Measurements from ENCODE around the gene ASTN2.

The ASTN2 gene

DNA sequence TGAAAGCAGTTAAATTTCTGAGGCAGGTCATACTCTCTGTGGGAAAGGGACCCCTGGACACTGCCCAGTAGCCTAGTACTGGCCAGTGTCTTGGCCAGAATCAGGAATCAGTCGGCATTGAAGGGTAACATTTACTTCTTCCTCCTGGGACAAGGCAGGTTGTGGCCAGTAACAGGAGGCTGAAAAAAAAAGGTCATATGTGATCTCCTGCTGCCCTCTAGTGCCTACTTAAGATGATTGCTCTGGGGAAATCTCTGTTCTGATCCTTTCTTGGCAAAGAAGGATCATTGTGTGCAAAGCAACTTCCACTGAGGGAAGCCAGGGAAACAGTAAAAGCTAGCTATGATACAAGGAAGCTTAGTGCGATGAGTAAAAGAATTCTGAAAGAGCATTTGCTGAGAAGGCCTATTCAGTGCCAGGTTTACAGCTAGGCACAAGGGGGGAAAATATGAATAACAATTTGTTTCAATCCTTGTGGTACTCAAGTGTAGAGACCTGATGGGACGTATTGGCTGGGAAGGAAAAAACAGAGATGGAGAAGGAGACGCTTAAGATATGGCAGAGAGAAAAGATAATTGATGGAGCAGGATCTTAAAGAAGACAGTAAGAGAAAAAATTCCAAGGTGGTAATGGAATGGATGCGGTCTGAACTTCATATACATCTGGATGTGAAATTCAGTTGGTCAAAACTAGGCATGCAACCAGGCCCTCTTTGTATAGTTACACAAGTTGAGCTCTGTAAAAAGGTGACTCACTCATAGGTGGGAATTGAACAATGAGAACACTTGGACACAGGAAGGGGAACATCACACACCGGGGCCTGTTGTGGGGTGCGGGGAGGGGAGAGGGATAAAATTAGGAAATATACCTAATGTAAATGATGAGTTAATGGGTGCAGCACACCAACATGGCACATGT, 753.6 kb downstream of the ASTN2 start:
- peak; percentile 40 for DNase-seq (ENCODE audit: low spot score)

DNA sequence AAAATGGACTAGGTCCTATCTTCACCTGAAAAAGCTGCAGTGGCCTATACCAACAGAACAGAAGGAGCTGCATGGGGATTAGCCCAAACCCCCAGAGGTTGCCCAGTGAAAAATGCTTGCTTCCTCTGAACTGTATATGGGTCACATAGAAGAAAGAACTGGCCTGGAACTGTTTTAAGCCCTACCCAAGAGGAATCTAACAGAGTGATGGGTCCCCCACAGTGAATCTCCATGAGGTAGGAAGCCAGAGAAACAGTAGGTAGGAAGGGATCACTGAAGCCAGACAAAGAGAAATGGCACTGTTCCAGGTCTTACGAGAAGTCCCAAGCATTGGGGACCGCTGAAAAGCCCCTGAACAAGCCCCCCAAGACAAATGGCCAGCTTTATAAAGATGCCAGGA, 756.6 kb downstream of the ASTN2 start:
- DNase-seq (ENCODE audit: low spot score), result no peak

DNA sequence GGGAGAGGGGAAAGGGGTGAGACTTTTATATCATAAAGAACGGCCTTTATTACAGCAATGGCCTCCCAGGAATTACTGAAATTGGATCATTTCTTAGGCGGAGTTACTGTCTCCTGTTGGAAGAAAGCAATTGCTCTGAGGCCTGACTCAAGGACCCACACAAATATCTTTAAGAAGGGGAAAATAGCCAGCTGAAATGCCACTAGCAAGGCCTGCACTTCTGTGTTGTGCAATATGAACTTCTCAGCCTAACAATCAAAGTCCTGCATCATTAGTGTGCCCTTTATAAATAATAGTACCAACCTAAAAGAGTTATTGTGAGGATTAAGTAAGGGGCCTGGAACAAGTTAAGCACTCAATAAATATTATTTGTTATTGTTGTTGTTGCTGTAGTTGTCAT, 757.9 kb downstream of the ASTN2 start:
- no peak for DNase-seq (ENCODE audit: low spot score)

DNA sequence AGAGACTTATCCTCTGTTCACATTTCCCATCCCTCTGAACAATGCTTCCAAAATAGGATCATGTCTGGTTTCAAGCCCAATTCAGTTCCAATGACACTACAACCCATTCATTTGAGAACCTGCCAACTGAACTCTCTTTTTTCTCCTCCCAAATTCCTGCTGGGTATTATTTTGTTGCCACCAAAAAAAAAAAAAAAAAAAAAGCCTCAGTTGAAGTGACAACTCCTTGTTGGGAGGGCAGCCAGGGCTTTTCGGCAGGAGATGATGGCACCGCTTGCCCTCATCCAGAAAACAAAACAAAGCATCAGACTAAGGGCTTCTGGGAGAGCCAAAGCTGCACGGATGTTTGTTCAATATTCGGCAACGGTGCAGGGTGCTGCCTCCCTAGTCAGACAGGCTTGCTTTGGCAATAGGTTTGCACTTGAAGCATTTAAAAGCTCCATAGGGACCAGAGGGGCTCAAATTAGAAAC, 758.3 kb downstream of the ASTN2 start:
- DNase-seq (ENCODE audit: low spot score), result no peak

DNA sequence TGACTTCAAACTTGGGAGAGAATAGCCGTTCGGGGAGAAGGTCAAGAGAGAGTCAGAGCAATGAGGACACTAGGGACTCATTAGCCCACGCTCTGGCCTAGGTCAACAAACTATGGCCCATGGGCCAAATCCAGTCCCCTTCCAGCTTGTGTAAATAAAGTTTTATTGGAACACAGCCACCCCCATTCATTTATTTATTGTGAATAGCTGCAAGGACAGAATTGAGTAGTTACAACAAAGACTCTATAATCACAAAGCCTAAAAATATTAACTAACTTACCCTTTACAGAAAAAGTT, 760.9 kb downstream of the ASTN2 start:
- no peak for DNase-seq (ENCODE audit: low spot score)

DNA sequence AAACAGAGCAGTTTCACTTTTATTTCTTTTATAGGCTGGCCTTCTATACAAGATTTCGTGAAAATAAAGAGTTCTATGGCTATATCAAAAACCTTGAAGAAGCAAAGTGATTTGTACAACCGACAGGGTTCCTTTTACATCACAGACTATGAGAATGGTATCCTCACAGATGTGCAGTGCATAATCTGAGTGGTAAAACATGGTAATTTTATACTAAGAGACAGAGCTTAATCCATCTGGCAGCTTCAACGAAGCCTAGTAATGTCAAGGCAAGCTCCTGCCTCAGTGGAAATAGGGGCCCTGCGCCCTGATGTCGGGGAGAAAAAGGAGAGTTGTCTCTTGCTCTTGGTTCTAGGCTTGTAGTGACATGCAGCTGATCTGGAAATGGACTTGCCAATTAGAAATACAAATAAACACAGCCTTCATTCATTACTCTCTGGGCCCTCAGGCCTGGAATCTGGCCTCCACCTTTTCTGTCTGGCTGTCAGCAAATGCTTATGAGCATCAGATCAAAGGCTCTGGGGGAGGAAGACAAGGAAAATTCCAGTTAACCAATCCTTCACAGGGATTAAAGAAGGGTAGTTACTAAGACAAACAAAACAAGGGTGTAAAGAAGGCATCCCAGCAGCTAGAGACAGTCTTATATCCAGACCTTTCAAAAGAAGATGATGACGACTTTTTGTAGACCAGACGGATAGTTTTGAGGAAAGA, 761.4 kb downstream of the ASTN2 start:
- DNase-seq (ENCODE audit: low spot score), result no peak

DNA sequence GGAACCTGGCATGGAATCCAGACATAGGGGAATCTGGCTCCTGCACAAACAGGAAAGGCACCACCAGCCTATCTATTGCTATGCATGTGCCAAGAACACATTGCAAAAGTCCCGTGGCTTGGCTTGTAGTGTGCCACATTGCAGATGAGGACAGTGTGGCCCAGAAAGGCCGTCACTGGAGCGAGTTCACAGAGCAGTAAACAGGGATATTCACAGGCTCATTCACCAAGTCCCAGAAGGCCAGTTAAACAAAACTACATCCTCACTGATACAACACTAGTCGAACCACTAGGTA, 767.4 kb downstream of the ASTN2 start:
- DNase-seq (ENCODE audit: low spot score), result no peak

DNA sequence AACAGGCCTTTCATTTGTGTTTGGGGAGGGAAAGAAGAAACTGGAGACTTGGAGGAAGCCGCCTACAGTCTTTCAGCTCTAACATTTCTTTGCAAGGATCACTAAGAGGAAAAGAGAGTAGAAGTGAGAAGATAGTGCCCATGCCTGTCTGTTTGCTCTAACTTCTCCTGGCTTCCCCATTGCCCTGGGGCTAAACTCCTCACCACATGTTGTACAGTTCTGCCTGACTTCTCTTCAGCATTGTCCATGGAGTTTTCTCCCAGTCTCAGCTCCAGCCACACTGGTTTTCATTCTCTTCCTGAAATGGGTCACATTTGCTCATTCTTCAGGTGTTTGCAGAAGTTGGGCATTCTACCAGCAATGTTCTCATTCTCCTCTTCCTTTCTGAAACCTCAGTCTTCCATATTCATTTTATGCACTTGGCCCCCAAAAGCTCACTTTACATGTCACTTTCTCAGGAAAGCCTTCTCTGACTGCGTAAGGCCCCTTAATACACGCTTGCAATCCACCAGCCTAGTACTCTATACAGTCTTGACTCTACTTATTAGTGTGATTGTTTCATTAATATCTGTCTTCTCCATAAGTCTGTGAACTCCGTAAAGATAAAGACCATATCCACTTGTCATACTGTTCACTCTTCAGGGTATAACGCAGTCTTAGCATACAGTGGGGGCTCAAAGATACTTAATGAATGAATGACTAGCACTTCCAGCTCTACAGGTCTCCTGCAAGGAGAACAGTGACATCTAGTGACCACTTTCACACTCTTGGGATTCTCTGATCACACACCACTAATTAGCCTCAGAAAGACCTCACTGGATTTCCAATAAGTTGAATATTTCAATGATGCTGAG, 768.0 kb downstream of the ASTN2 start:
- DNase-seq (ENCODE audit: low spot score), result no peak

DNA sequence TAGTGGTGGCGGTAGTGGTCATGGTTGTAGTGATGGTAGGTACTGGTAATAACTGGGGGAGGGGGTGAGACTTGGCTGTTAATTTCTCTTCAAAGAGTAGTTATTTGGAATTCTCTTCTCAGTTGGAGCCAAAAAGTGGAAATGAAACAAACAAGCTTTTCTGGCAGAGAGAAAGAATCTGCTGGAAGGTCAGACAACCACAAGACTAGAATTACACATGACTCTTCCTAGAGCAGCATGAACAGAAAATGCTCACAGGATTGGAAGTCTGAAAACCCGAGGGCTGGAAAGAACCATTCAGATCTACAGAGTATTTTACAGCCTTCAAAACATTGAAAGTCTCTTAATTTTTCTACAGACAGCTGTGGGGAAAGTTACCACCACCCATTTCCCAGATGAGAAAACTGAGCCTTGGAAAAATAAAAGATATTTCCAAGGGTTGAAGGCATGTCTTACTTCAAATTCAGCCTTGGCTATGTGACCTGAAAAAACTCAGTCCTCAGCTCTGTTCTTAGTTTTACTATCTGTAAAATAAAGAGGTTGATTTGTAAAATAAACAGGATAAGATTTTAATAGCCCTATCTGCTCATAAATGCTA, 770.7 kb downstream of the ASTN2 start:
- no peak for DNase-seq (ENCODE audit: low spot score)

DNA sequence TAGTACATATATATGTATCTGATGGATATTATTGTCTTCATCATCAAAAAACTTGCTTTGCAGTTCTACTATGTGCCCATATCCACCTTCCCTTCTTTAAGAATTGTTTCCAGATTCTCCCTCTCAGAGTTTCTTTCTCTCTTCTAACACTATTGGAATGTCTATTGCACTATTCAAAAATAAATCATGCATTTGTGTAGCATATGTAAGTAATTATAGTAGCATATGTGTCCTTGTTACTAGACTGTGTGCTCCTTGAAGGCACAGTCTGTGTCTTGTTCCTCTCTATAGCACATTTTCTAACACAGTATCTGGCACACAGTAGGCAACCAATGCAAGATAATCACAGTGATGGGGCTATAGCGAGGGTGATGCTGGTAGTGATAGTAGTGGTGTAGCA, 771.2 kb downstream of the ASTN2 start:
- DNase-seq (ENCODE audit: low spot score), result no peak

DNA sequence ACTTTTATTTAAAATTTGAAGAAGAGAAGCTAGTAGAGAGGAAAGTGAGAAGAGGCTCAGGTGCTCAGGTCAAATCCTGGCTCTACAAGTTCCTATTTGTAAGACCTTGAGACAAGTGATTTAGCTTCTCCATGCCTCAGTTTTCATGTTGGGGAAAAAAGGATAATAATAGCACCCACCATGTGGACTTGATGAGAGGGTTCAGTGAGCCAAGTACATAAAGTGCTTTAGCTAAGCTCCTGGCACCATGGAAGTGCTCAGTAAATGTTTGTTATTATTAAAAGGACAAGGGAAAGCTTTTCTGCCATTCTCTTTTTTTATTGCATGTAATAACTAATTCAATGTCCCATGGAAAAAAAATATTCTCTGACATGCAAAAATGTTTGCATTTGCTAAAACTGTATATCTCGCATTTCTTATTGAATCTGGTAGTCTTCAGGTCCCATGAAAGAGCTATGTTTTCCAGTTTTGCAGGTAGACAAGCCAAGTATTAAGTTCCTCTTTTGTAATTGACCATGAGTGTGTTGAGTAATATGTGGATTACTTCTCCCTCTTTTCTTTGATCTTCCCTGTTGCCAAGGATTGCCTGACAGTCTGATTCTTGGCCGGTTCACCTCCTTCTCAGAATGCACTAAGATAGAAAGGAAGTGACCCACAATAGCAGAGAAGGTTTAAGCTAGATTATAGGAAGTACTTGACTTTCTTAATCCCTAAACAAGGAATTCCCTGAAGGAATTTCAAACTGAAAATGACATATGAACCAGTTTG, 773.4 kb downstream of the ASTN2 start:
- no peak for DNase-seq (ENCODE audit: low spot score)

DNA sequence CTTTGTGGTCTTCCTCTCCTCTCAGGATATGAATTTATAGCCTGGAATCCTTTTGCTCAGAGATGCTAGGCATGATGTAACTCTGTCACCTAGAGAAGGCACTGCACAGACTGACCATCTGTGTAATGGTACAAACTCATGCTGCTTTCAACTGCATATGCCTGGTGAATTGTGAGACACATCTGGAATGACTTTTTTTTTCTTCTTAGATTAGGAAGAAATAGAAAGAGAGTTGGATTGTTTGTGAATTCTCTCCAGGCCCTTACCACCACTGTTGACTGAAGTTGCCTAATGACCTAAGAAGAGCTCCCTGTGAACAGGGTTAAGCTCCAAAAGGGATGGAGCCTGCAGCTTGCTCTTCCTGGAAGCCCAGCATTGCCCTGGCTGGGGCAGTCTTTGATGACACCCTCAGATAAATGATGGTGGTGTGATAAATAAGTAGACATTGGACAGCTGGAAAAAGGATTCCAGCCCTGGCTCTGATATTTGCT, 775.6 kb downstream of the ASTN2 start:
- DNase-seq (ENCODE audit: low spot score), result no peak

DNA sequence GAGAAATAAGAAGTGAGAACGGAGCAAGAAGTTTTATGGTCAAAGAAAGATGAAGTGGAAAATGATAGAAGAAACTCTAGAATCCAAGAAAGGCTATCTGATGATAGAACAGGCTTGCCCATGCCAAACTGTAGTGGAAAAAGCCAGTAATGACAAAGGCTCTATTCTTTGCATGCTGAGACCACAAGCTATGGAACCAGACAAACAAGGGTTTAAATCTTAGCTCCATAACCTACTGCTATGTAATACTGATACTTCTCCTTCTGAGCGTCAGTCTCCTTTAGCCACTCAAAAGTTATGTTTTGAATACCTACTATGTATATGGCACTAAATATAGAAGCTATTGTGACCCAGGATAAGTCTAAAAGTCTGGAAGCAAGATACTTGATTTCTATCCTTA, 778.9 kb downstream of the ASTN2 start:
- DNase-seq (ENCODE audit: low spot score), result no peak

DNA sequence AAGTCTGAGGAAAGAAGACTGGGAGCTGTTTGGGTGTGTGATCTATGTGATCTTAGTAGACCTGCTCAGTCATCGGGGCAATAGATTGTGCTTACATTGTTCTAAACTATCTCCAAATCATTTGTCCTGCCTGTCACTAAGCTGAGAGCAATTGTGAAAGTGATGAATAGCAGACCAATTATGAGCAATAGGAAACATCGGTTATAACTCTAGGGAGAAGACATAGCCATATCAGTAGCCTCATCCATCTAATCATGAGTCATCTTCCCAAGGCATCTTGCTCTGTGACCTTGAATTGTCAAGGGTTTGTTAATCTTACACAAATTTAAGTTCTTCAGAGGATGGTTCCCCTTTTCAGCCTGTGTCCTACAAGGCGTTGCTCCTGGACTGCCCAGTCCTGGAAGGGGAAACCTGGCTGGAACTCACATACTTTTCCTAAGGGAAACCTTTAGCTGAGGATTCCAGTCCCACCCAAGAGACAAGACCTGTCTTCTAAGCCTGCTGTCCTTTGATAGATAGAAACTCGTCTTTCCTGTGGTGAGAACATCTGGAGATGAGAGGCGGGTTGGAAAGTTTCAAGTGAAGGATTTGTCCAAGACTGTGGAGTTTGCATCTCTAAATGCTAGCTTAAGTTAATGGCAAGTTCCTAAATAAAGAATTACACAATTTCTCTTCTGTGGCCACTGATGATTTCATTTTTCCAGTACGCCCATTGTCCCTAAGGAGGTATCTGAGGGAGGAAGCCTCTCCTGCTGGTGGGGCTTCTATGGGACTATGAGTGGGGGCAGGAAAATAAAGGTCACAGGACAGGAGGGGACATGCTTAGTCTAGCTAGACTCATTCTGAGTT, 781.6 kb downstream of the ASTN2 start:
- no peak for DNase-seq (ENCODE audit: low spot score)

DNA sequence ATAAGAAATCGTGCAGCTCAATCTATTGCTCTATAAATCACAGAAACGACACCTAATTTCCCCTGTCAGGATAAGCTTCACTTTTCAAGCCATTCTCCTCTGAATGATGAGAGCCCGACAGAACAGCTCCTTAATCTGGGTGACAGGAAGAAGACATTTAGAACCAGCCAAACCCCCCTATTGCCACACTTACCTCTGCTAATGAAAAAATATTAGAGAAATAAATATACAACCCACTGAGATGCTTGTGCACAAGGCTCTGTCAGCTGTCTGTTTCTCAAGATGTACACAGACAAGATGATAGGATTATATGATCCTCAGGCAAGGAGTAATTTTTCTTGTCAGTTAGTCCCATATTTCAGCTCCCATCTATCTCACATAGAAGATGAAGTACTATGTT, 785.2 kb downstream of the ASTN2 start:
- no peak for DNase-seq (ENCODE audit: low spot score)

DNA sequence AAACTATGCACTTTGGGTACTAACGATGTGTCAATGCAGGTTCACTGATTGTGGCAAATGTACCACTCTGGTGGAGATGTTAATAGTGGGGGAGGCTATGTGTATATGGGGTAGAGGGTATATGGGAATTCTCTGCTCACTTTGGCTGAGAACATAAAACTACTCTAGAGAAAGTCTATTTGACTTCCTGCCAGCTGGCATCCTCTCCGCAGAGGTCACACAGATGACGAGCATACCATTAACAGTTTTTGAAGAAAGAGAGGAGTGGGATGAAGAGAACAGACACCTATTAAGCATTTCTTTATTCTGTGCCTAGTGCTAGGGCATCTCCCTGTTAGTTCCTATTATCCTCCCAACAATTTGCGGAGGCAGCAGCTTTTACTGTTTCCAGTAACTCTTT, 786.1 kb downstream of the ASTN2 start:
- DNase-seq (ENCODE audit: low spot score), result no peak

DNA sequence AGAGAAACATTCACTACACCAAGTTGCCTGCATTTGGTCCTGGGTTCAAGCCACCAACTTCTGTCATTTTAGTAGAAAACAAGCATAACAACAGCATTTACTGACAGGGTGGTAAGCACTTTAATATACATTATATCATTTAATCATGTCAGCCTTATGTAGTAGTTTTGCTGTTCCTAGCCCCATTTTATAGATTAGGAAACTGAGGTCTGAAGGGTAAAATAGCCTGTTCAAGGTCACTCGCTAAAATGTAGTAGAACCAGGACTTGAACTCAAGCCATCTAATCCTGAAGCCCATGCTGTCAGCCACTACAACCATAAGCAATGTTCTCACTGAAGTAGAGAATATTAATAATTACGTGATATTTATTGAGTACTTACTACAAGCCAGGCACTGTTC, 787.4 kb downstream of the ASTN2 start:
- no peak for DNase-seq (ENCODE audit: low spot score)

DNA sequence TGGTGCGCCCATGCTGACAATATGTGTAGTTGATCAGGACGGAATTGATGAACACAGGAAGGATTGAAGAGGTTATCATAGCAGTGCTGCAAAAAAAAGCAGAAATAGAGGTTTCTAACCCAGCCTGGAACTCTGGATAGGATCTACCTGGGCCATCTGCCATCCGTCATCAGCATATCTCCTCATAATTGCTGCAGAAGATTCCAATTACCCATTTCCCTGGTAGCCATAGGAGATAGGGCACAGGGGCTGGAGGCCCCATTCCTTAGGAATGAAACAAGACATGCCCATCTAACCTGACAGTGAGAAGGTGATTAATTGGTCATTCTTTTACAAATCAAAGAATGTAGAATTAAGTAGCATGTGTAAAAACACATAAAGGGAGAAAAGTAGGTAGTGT, 788.1 kb downstream of the ASTN2 start:
- DNase-seq (ENCODE audit: low spot score), result no peak

DNA sequence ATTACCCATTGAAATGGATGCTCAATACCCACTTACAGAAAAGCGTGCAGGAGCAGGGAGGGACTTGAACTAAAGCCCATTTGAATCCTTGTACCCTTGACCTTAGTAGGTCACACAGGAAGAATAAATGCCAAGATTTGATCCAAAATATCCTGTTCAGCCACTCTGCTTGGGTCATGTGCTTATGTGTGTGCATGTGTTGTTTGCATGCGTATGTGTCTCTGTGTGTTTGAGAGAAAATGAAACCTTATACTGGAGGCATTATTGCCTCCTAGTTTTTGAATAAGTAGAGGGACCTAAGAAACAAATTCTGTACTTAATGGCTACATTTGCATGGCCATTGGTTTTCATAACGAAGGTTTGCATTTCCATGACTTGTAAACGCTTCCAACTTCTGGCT, 791.1 kb downstream of the ASTN2 start:
- no peak for DNase-seq (ENCODE audit: low spot score)

DNA sequence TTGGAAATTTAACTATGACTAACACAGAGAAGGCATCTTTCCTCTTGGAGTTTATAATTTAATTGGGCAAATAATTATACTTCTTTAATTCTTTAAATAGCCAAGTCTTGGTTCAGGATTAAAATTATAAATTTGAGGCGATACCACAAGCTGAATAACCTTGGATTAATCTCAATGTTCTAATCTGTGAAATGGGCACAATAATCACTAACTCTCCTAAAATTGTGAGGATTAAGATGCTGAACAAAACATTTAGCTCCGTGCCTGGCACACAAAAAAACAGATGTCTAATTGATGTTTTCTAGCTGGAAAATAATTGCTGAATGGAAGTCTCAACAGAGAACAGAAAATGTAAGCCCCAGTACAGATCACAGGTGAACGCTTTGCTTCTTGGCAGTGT, 797.5 kb downstream of the ASTN2 start:
- DNase-seq (ENCODE audit: low spot score), result no peak

Data from germinal center (tissue), 1 donor.